ENCODE results near the gene MYL12A. TPM values are rescaled to one million over a fixed set of nuclear protein-coding genes. Genes with fewer than 3 reads are reported as not detected.

MYL12A gene
- total RNA-seq, 1 experiment from 2014 or later, result 329 TPM

DNA sequence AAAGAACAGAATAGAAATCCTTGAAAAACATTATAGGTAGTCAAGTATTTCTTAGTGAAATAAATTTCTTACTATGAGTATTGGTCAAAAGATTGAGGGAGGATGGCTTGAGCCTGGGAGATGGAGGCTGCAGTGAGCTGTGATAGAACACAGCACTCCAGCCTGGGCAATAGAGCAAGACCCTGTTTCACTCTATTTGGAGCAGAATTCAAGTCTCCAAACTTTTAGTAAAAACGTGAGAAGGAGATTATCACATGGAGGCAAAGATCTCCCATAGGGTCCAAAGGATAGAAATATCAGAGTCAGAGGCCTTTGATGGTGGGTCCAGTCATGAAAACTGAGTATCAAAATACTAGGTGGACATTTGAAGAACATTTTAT lies 2.4 kb upstream of the MYL12A start:
- 0 out of 2 replicates have a peak overlapping the region, but pooled peaks have one; percentile 88 for H2AFZ ChIP-seq (ENCODE audit: low read length)
- no peak for DNase-seq
- POLR2A ChIA-PET (ENCODE audit: unreplicated experiment), result interaction anchor here (0.6 to 1.0 kb wide), 3 partner anchors 39 to 259 kb away, joined by 3 read pairs; no protein-coding TSS in a partner anchor
- no peak overlapping the region for H3K27ac ChIP-seq (ENCODE audit: low read length)
- H3K4me3 ChIP-seq (ENCODE audit: low read length), result peak overlapping the region; percentile 92
- H3K9me2 ChIP-seq (replicated peaks; ENCODE audit: low read length), result no peaks in the 10 kb centered on the region
- ATAC-seq, result no peak
- no peak for TF ChIP-seq EZH2 (IDR thresholded peaks at IDR 0.05; ENCODE audit: low read length, unreplicated experiment)
- TF ChIP-seq, protein P1, sequence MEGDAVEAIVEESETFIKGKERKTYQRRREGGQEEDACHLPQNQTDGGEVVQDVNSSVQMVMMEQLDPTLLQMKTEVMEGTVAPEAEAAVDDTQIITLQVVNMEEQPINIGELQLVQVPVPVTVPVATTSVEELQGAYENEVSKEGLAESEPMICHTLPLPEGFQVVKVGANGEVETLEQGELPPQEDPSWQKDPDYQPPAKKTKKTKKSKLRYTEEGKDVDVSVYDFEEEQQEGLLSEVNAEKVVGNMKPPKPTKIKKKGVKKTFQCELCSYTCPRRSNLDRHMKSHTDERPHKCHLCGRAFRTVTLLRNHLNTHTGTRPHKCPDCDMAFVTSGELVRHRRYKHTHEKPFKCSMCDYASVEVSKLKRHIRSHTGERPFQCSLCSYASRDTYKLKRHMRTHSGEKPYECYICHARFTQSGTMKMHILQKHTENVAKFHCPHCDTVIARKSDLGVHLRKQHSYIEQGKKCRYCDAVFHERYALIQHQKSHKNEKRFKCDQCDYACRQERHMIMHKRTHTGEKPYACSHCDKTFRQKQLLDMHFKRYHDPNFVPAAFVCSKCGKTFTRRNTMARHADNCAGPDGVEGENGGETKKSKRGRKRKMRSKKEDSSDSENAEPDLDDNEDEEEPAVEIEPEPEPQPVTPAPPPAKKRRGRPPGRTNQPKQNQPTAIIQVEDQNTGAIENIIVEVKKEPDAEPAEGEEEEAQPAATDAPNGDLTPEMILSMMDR (conservative IDR thresholded peaks at IDR 0.05; ENCODE audit: low read depth, low read length), result no peak
- TF ChIP-seq EZH2phosphoT487 (IDR thresholded peaks at IDR 0.05; ENCODE audit: borderline replicate concordance, low read length), result no peak
- intact Hi-C loops (cut with micrococcal nuclease), result no loop called here
- H3K9ac ChIP-seq (ENCODE audit: low read length), result no peak overlapping the region
- peak overlapping the region; percentile 95 for H3K4me2 ChIP-seq (ENCODE audit: low read length)
- peaks cover 37% of the 10 kb centered on the region for H3K79me2 ChIP-seq (ENCODE audit: low read length)
- H3K9me3 ChIP-seq (ENCODE audit: low read length), result no peaks in the 10 kb centered on the region
- peaks cover 13% of the 10 kb centered on the region for H4K20me1 ChIP-seq (ENCODE audit: low read length)
- 0 out of 2 replicates have a peak, but pooled peaks cover 4% of the 10 kb centered on the region for H3K36me3 ChIP-seq (ENCODE audit: low read depth, low read length)
- no peaks in the 10 kb centered on the region for H3F3A ChIP-seq (ENCODE audit: low read length, unreplicated experiment)
- no TSS peak for BruUV-seq (replicated peaks)
- H3K27me3 ChIP-seq (ENCODE audit: low read length), result no peaks in the 10 kb centered on the region
- CTCF ChIA-PET, result interaction anchor here (1.4 to 2.6 kb wide), 4 partner anchors 93 to 311 kb away, joined by 3 to 27 read pairs (median 7); no protein-coding TSS in a partner anchor
- peaks cover 18% of the 10 kb centered on the region for H3K4me1 ChIP-seq (ENCODE audit: insufficient read depth, low read length)

DNA sequence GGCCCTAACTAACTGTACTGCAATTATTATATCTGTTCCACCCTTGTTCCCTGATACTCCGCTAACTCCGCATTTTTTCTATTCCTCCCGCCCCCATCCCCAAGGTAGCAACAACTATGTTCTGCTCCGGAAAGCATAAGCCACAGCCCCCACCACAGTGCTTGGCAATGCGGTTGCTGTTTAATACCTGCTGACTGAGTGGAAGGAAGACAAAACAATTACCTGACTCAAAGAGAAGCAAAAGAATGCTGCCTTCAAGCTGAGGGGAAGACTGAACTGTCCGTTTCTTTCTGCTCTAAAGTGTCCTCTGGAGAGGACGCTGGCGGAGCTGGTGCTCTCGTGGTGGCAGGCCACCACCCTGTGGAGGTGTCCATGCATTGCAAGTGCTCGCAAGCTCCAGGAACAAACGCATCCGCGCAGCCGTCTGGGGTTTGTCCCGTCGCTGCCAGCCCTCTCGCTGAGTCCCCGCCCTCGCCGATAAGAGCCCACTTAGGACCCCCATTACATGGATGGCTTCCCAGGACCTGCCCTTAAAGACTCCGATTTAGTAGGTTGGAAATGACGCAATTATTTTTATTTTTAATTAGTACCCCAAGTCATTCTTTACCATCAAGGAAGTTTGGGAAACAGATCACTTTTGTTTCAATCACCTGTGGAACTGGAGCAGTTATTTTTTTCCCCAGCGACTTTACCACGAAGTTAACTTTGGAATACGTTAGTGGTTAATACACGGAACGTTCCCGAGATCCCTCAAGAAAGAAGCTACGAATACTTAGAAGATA lies 1.6 kb upstream of the MYL12A start:
- H3K79me2 ChIP-seq (ENCODE audit: low read length), result peaks cover 45% of the 10 kb centered on the region
- ChIA-PET POLR2A (ENCODE audit: unreplicated experiment) (interaction anchor here (0.5 to 1.0 kb wide), 6 partner anchors 36 to 260 kb away, joined by 3 to 5 read pairs (median 3); no protein-coding TSS in a partner anchor), CTCF (interaction anchor here (0.5 to 2.6 kb wide), 13 partner anchors 28 to 492 kb away, joined by 3 to 27 read pairs (median 3); no protein-coding TSS in a partner anchor)
- H3K9me3 ChIP-seq (ENCODE audit: low read length), result no peaks in the 10 kb centered on the region
- H3K27me3 ChIP-seq (ENCODE audit: low read length), result no peaks in the 10 kb centered on the region
- H3K4me3 ChIP-seq (ENCODE audit: low read length), result peak overlapping the region; percentile 92
- H4K20me1 ChIP-seq (ENCODE audit: low read length), result peaks cover 13% of the 10 kb centered on the region
- H2AFZ ChIP-seq (ENCODE audit: low read length), result peak overlapping the region; percentile 88
- H3K9me2 ChIP-seq (replicated peaks; ENCODE audit: low read length), result no peaks in the 10 kb centered on the region
- H3F3A ChIP-seq (ENCODE audit: low read length, unreplicated experiment), result no peaks in the 10 kb centered on the region
- no TSS peak for BruUV-seq (replicated peaks)
- DNase-seq (peak; percentile 94), ATAC-seq (peak; percentile 58)
- H3K27ac ChIP-seq (ENCODE audit: low read length), result peak overlapping the region; percentile 79
- no peak for TF ChIP-seq EZH2 (IDR thresholded peaks at IDR 0.05; ENCODE audit: low read length, unreplicated experiment)
- TF ChIP-seq, protein P1 (conservative IDR thresholded peaks at IDR 0.05; ENCODE audit: low read depth, low read length), result peak; percentile 97
- TF ChIP-seq EZH2phosphoT487 (IDR thresholded peaks at IDR 0.05; ENCODE audit: borderline replicate concordance, low read length), result no peak
- H3K9ac ChIP-seq (ENCODE audit: low read length), result peak overlapping the region; percentile 92
- H3K4me1 ChIP-seq (ENCODE audit: insufficient read depth, low read length), result peaks cover 27% of the 10 kb centered on the region
- intact Hi-C loops (cut with micrococcal nuclease), result loop anchor here (1.0 to 2.0 kb wide), 5 partner anchors 95 to 589 kb away; partner anchors contain the start of gene LPIN2
- H3K36me3 ChIP-seq (ENCODE audit: low read depth, low read length), result 0 out of 2 replicates have a peak, but pooled peaks cover 4% of the 10 kb centered on the region
- H3K4me2 ChIP-seq (ENCODE audit: low read length), result peak overlapping the region; percentile 95
